Embryonic facial prominence (tissue), 1 donor: ENCODE data around the gene PPP4R3B.

Experiments used
- DNase-seq: peaks from one replicate; pipeline ENCODE4 v3.0.0-alpha.2; 2016; ENCODE audit errors: extremely low spot score

Gene PPP4R3B

GRCh38 chr2:55617175-55618024 is at the start of gene PPP4R3B:
PPP4R3B (minus strand) TSS chr2:55617622; CDS start chr2:55617285, 337 bp downstream.
- peak; percentile 100 for DNase-seq

- DNase-seq = no peak
Measured at GRCh38 chr2:55653255-55653654, 35.8 kb upstream of the PPP4R3B start.

GRCh38 chr2:55649211-55649610 is 31.8 kb upstream of the PPP4R3B start:
- no peak for DNase-seq

- DNase-seq = no peak
Measured at GRCh38 chr2:55636831-55637230, 19.4 kb upstream of the PPP4R3B start.

- DNase-seq = no peak
Measured at GRCh38 chr2:55628931-55629330, 11.5 kb upstream of the PPP4R3B start.

- no peak for DNase-seq
Measured at GRCh38 chr2:55627915-55628314, 10.5 kb upstream of the PPP4R3B start.

GRCh38 chr2:55621802-55622201 is 4.4 kb upstream of the PPP4R3B start:
- DNase-seq = no peak

- no peak for DNase-seq
Measured at GRCh38 chr2:55620123-55620779, 2.8 kb upstream of the PPP4R3B start.

- peak; percentile 55 for DNase-seq
Measured at GRCh38 chr2:55618275-55619055, 1.0 kb upstream of the PPP4R3B start.

GRCh38 chr2:55618025-55618274 is 528 bp upstream of the PPP4R3B start:
- DNase-seq = no peak

- peak; percentile 43 for DNase-seq
Measured at GRCh38 chr2:55616551-55617174, 759 bp downstream of the PPP4R3B start.

GRCh38 chr2:55611997-55612396 is 5.4 kb downstream of the PPP4R3B start:
- DNase-seq = no peak

- no peak for DNase-seq
Measured at GRCh38 chr2:55610954-55611743, 6.3 kb downstream of the PPP4R3B start.

GRCh38 chr2:55609938-55610578 is 7.4 kb downstream of the PPP4R3B start:
- no peak for DNase-seq

- no peak for DNase-seq
Measured at GRCh38 chr2:55609193-55609794, 8.1 kb downstream of the PPP4R3B start.

- no peak for DNase-seq
Measured at GRCh38 chr2:55607717-55608116, 9.7 kb downstream of the PPP4R3B start.

- no peak for DNase-seq
Measured at GRCh38 chr2:55604027-55604565, 13.3 kb downstream of the PPP4R3B start.

GRCh38 chr2:55601849-55602248 is 15.6 kb downstream of the PPP4R3B start:
- DNase-seq = no peak

- DNase-seq = no peak
Measured at GRCh38 chr2:55598056-55598795, 19.2 kb downstream of the PPP4R3B start.
